RPMI8226 (cell line): Measurements from ENCODE around the gene MAP3K14.
A peak's percentile ranks its signal among the peaks of the same experiment; 100 is the strongest.

Experiments used
- DNase-seq: peaks from one replicate; pipeline ENCODE4 v3.0.0-alpha.2; 2015

MAP3K14 gene

DNA sequence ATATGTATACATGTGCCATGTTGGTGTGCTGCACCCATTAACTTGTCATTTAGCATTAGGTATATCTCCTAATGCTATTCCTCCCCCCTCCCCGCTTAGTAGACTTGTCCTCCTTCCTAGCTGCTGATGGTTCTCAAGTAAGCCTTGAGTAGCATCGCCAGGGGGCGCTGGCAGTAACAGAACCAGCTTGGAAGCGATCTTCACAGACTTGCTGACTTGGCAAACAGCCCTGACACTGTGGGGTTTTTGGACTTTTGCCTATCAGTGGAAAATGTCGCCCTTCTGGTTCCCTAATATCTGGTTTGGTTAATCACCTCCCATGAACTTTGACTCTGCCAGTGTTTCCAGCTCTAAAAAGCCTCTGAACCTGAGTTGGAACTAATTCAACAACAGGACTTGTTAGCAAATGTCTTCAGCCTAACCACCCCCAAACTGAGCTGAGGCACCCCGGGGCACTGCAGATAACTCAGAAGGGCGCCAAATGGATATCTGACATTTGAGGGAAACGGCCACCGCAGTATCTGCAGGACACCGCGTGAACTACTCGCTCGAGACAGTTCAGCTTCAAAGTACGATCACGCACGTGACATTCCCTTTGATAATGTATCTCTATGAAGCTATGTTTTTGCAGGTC lies 39.5 kb downstream of the MAP3K14 start:
- peak; percentile 93 for DNase-seq

DNA sequence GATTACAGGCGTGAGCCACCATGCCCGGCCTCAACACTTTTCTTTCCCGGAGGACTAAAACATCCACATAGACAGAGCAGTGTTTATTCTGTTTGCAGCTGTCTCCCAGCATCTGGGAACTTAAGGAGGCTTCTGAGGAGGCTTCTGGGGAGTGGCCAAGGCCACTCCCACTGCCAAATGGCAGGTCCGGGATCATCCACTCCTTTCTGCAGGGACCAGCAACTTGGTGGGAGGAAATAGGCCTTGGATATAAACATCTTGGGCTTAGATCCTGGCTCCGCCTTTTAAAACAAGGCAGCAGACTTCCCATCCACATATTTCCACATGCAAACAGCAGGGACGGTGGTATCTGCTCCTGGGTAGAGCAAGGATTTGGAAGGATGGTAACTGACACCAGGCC lies 40.8 kb downstream of the MAP3K14 start:
- DNase-seq = no peak

DNA sequence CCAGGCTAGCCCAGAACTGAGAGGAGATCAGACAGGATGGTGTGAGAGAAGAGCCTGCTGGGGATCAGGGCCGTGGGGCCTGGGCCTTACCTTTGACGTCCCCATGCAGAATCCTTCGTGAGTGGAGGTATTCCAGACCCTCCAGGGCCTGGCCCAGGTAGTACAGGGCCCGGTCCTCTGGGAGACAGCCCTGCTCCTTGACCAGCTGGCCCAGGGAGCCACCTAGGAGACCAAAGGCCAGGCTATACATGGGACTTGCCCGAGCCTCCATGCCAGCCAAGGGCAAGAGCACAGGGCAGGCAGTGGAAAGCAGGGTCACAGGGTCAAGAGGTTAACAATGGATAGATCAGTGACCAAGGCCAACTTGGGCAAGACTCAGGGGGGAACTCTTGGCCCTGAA lies 42.8 kb downstream of the MAP3K14 start:
- DNase-seq = no peak

DNA sequence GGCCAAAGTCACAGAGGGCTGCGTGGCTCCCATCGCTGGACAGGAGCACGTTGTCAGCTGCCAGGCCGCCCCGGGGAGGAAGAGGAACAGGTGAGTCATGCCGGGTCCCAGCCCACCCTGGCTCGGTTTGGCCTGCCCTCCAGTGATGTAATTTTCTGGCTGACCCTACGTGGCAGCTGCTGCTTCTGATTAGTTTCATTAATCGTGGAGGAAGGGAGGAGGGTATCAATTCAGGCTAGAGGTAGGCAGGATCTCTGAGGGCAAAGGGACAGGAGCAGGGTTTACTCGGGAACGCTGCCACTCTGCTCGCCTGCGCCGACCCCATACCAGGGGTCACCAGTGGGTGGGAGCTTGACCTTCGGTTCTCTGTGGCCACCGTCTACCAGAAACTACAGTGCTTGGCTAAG lies 43.3 kb downstream of the MAP3K14 start:
- DNase-seq = no peak

DNA sequence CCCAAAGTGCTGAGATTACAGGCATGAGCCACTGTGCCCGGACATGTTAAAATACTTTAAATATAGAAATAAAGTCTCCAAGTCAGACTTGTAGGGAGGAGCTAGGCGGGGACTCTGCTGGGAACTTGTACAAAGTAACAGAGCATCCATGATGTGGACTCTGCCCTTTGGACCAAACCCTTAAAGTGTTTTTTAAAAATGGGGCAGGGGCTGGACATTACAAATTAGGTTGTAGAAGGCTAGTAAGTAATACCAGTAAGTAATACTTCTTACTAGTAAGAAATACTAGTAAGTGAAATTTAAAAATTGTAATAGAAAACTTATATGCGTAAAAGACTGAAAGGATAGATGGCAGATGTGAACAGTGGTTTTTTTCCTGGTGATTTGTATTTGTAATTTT lies 45.2 kb downstream of the MAP3K14 start:
- DNase-seq = no peak

DNA sequence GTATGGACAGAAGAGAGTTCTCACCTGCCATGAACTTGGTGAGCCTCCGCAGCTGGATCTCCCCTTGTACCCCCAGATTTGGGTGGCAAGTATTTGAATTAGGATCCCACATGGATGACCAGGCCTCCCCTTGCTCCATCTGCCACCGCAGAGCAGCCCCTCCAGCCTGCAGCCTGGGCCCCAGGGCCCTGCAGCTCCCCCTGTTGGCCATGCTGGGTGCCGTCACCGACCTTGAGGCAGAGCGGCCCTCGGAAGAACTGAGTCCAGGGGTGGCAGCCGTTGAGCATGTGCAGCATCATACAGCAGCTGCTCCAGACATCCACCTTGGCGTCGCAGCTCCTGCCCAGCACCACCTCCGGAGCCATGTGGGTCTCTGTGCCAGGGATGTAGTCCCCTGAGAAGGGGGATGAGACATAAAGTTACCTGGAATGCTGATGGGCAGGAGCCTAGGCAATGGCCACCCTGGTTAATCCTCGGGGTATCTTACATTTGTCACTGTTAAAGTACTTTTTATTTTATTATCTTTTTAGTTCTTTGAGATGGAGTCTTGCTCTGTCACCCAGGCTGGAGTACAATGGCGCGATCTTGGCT lies 45.9 kb downstream of the MAP3K14 start:
- DNase-seq = peak; percentile 42

DNA sequence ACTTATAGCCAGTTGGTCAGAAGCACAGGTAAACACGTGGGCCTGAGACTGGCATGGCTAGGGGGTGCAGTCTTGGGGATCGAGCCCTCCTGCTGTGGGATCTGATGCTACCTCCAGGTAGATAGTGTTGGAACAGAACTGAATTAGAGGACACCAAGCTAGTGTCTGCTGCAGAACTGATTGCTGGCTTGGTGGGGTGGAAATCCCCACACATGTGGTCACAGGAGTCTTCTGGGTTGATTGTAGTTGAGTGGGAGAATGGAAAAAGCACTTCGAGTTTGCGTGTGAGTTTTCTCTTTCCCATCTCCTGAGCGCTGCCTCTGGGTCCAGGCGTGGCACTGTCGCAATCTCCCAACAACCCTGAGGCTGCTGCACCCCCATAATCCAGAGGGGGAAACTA lies 46.9 kb downstream of the MAP3K14 start:
- no peak for DNase-seq

DNA sequence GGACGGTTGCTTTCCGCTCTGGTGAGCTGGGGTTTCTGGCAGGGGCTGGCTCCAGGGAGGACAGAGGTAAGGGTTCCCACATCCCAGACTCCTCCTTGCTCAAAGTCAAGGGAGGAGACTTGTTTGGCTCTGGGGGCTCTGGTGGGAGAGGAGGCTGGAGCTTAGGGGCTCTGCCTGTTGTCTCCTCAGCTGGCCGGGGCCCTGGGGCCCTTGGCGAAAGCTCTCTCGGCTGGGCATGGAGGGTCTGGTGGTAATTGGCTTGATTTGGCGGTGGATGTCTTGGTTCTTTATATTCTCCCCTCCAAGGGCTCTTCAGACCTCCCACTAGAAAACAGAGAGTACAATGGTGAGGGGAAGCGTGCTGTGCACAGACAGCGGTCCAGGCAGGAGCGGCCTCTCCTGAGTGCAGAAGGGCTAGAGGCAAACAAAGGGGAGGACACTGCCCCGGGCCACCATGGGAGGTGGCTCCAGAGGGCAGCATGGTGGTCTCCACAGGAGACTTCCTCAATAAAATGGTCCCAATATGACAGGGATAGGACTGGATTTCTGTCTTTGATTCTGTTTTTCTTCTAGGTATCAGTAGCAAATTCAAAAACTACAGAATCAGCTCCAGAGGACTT lies 49.3 kb downstream of the MAP3K14 start:
- DNase-seq = no peak

DNA sequence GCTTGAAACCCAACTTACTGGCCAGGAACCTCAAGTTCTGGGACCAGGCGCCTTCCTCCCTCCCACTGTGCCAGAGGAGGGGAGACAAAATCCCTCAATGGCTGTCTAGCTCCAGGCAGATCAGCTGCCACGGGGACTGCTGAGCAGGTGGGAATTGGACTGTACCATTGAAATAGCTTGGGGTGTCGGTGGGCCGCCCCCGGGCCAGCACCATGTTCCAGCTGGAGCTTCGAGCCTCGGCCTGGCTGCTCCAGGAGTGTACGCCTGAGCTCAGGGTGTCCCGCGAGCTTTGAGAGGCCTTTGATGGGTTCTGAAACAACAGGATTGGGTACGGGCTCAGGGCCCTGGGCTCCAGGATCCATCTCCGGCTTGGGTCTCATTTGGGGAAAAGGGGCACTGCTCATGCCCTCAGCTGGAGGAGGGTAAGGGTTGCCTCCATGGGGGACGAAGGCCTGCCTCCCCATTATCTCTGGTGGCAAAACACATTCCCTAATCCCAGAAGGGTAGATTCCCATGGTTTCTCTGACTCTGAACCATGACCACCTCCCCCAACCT lies 50.4 kb downstream of the MAP3K14 start:
- DNase-seq = no peak

DNA sequence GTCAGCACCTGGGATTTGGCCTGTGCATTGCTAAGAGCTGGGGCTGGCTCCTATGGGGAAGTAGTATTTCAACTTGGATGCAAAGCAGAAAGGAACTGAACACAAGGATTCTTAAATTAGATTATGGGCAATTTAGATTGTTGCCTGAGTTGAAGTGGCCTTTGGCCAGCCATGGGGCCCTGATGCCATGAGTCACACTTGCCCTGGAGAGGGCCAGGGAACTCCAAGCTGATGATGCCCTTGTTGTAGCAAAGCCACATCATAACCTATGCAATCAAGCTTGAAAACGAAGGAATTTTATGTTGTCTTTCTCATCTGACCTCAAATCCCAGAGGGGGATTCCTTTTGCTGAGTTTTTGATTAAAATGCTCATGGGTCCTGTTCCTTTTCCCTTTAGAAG lies 51.0 kb downstream of the MAP3K14 start:
- DNase-seq = no peak

DNA sequence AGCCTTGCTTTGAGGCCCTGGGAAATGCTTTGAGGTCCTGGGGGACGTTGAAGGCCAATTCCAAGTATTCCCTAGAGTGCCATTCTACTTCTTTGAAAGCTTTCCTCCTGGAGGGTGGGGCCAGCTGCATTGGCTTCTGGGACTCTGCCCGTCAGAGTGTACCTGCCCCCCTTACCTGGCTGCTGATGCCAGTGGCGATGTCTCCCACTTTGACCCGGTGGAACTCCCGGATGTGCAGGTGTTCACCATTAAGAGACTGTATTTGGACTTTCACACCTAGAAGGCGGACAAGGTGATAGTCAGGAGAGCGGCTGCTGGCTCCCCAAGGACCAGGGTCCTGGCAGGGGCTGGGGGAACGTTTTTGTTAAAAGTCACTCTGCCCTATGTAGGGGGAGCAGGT lies 51.8 kb downstream of the MAP3K14 start:
- no peak for DNase-seq

DNA sequence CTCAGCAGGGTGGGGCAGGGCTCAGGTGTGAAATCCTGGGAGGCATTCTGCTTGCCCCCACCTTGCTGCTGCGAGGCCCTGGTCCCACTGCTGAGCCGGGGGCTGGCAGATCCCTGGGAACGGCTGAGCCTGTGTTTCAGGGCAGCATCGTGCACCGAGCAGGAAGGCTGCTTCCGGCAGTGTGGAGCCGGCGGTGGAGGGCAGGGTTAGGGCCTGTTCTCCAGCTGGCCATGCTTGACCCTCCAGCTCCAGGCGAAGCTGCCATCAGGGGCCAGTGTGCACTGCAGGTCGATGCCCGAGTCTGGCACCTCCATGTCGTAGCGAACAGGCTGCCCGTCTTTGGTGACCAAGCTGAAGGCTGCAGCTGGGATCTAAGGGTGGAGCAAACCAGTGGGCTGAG lies 52.4 kb downstream of the MAP3K14 start:
- DNase-seq = no peak

DNA sequence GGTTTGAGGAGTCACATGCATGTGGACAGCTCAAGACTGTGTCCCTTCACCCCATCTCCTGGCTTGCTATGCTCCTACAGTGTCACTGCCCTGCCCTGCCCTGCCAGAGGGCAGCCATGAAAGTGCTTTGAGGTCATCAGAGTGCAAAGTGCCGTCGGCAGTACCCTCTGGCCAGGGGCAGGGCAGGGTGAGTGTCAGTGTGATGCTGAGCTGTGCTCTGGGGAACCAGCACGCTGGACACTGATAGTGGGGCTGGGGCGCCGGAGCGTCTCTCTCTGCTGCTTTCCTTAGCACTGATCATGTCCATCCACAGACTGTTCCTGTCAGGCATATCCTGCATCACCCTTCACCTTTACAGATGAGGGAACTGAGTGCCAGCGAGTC lies 53.4 kb downstream of the MAP3K14 start:
- no peak for DNase-seq

DNA sequence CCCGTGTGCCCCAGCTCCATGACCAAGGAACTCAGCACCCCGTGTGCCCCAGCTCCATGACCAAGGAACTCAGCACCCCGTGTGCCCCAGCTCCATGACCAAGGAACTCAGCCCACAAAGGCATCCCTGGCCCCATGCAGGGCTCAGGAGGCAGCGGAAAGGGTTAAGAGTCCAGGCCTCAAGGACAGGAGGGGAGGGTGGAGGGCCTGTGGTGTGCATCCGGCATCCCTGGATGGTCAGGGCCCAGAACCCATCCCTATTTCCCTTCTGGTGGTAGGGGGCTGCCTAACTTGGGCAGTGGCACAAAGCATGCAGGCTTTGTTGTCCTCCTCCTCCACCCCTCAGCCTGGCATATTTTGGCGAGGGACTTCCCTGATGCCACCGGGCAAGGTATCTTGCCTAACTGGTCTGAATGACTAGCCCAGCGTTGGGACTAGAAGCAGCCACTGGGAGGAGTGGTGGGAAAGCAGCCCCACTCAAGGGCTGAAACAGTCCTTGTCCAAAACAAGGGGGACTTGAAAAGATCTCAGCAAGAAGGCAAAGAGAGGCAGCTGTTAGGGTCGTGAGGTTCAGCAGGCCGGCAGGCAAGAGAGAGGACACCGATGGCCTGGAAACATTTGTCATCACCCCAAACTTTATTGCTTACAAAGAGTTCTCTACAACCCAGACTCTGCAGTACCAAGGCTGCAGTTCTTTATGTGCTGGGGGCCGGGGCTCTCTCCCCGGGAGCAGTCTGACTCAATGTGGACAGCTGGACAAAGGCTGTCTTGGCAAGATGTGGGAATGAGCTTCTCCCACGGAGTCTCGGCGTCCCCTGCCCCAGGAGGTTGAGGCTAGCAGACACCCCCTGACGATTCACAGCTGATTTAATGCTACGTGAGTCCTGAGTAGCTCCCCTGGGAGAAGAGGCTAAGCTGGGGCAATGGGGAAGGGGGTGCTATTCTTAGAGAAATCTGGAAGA lies 54.0 kb downstream of the MAP3K14 start:
- DNase-seq = no peak

DNA sequence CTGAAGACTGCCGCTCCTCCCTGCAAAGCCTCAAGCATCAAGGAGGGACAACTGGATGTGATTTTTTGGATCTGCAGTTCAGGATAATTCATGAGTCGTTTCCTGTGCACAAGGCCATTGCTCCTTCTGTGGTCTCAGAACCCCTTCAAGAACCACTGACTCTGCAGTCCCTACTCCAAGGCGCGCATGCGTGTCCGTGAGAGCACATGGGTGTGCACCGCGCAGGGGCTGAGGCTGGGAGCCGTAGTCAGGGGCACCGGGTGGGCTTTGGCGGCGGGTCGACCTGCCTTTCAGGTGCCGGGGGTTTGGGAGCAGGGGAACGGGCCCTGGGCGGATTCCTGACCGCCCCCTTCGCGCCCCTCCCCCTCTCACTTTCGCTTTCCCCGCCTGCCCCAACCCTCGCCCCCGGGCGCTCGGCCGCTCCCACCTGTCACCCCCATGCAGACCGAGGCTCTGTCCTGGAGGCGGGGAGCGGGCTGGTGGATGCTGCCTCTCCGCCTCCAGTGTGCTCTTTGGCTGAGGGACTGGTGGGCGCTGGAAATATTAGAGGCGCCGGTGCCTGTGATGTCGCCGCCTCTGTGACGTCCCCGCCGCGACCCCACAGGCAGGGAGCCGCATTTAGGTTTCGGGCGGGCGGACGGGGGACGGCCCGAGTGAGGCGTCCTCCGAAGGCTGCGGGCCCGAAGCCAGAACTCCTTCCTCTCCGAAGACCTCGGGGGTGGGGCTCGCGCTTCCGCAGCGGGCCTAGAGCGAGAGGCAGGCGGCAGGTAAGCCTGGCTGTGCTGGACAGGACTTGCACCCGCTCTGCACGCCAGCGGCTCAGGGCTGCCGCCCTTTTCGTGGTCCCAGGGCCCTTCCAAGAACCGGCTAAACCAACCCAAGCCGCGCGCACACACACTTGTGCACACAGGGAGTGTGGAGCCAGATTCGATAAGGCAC lies 55.0 kb downstream of the MAP3K14 start, which contains the start of gene SPATA32:
SPATA32 (minus strand) TSS at position 518 of the 939 bp plus-strand sequence; CDS start at position 440, 78 bp downstream.
- no peak for DNase-seq

DNA sequence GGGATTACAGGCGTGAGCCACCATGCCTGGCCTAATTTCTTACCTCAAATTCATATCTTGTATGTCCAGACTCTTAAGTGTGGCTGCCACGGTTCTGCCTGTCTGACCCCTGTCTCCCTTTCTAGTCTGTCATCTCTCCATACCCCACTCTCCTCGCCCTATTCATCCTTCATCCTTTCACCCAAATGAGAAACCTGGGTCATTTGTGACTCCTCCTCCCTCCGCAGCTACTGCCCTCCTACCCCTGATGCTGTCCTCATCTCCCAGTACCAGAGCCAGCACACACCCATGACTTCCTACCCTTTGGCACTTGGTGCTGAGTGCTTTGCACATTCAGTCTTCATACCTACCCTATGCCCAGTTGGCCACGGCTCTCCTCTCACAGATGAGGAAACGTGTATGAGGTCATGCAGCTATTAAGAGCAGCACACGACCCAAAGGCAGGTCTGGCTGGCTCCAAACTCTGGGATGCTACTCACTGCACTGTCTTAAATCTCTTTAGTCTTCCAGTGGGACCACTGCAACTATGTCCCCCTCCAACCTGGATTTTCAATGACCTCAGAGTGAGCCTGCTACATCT lies 56.5 kb downstream of the MAP3K14 start:
- DNase-seq = no peak

DNA sequence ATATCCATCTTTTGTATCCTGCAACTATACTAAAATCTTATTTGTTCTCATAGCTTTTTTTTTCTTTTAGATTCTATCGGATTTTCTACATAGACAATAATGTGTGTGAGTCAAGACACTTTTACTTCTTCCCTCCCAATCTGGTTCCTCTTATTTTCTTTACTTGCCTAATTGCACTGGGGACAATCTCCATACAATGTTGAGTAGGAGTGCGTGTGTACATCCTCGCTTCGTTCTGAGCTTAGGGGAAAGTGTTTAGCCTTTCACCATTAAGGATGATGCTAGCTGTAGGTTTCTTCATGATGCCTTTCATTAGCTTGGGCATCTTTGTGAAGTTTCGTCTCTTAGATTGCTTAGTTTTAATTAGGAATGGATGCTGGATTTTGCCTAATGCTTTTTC lies 57.8 kb downstream of the MAP3K14 start:
- no peak for DNase-seq

DNA sequence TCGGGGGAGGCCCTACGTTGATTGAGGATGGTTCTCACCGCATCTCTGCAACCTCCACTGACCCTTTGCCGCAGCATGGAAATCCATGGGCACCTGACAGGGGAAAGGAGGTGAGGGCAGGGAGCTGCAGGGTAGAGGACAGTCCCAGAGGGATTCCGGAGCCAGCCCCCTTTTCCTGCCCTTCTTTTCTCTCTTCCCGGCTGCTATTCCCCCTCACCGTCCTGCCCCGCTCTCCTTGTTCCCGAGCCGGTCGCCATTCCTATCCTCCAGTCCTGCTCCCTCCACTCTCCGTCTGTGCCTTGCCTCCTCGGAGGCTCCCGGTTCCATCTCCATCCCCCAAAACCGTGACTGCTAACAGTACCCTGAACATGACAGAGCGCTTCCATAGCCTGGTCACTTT lies 59.7 kb downstream of the MAP3K14 start:
- DNase-seq = no peak

DNA sequence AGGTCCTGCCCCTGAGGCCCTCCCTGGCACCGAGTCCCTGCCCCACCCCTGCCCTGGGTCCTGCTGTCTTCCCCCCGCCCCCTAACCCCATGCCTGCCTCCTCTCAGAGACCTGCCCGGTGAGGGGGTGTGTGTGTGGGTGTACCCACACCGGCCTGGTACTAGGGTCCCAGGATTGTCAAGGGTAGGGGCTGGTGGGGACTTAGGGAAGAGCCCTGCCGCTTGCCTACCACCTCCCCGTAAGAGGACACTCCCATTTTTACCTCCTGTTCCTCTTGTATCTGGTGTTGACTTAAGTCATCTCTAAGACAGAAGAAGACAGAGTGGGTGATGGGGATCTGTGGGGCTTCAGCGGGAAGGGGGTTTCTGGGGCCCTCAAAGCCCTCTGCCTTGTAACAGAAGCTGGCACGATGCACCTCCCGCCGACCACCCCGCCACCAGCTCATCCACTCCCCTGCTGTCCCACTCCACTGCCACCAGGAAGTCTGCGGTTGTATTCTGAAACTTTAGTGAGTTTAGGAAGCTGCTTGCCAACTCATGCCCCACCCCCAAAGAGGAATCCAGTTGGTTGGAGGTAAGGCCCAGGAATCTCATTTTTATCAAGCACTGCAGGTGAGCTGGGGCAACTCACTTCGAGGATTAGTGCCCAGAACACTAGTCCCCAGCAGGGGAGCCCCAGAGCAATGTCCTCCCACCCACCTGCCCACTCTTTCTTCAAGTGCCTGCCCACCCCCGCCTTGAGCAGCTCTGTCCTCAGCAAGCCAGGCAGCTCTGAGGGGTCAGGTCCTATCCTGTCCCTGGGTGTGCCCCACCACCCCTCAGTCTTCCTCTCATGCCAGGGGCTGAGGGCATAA lies 60.5 kb downstream of the MAP3K14 start:
- peak; percentile 72 for DNase-seq

DNA sequence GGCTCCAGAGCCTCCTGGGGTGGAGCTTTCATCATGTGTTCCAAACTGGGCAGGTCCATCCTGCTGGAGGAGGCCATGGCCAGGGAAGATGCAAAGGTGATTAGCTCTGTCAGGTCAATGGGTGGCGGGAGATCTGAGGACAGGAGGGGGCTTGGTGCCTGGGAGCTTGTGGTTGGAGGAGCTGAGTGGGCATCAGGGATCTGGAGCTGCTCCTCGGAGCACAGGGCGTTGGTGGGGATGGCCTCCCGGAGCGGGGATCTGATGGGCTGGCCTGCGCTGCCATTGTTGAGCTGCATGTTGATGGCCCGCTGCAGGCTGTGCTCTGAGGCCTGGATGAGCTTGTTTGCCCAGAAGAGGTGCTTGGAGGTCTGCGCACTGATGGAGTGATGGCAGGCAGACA lies 61.5 kb downstream of the MAP3K14 start:
- DNase-seq = no peak

DNA sequence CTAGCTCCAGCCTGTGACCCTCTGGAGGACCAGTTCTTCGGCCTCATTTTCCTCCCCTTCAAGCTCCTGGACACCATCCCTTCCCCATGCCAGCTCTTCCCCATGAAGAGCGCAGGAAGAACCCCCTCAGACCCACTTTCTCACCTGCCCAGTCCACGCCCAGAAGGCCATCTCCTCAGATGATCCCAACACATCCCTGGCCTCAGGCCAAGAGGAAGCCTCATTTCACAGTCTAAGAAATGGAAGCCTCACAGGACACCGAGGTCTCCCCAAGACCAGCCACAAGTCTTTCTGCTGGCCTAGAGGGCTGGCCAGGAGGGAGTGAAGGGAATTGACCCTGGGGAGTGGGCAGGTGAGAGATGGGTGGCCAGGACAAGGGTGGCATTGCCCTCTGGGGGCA lies 62.9 kb downstream of the MAP3K14 start:
- DNase-seq = no peak
